Duodenal mucosa (tissue), 2 donors: ENCODE data around the gene LYZL4.

Experiments used
- H3K27ac ChIP-seq: one replicate; pipeline ENCODE4 v1.7.0; 2013; ENCODE audit warnings: low read depth, low read length
- H3K27me3 ChIP-seq, 2 donors: one replicate each; pipeline ENCODE4 v1.7.0; 2013; ENCODE audit warnings: low read length in 2 of 2, control low read depth in 1 of 2; ENCODE audit not compliant: insufficient read depth in 2 of 2, control insufficient read depth in 1 of 2
- H3K36me3 ChIP-seq, 2 donors: one replicate each; pipeline ENCODE4 v1.7.0; 2013; ENCODE audit warnings: low read length in 2 of 2, control low read depth in 1 of 2; ENCODE audit not compliant: insufficient read depth in 2 of 2, control insufficient read depth in 1 of 2
- H3K4me1 ChIP-seq, 2 donors: one replicate each; pipeline ENCODE4 v1.7.0; 2013; ENCODE audit warnings: low read length in 2 of 2, control low read depth in 1 of 2; ENCODE audit not compliant: insufficient read depth in 2 of 2, control insufficient read depth in 1 of 2
- H3K4me3 ChIP-seq, 2 donors: one replicate each; pipeline ENCODE4 v1.7.0; 2013; ENCODE audit warnings: low read length in 2 of 2, low read depth in 1 of 2
- H3K9ac ChIP-seq, 2 donors: one replicate each; pipeline ENCODE4 v1.7.0; 2013; ENCODE audit warnings: low read length in 2 of 2, low read depth in 1 of 2
- H3K9me3 ChIP-seq, 2 donors: one replicate each; pipeline ENCODE4 v1.7.0; 2013; ENCODE audit warnings: low read length in 2 of 2, control low read depth in 1 of 2; ENCODE audit not compliant: control insufficient read depth in 1 of 2

LYZL4 gene, protein sequence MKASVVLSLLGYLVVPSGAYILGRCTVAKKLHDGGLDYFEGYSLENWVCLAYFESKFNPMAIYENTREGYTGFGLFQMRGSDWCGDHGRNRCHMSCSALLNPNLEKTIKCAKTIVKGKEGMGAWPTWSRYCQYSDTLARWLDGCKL

GRCh38 chr3:42410370-42411131, at the start of gene LYZL4:
LYZL4 (minus strand) TSS chr3:42410610; CDS start chr3:42407251, 3,359 bp downstream.
- Histone ChIP-seq H3K9me3 (no peaks in the 10 kb centered on the region), H3K4me1 (no peaks in the 10 kb centered on the region), H3K36me3 (no peaks in the 10 kb centered on the region), H3K9ac (no peak within 1 kb of the TSS), H3K4me3 (no peak within 1 kb of the TSS), H3K27ac (no peak within 1 kb of the TSS), H3K27me3 (no peaks in the 10 kb centered on the region)

- Histone ChIP-seq H3K4me3 (no peak overlapping the region), H3K4me1 (peaks cover 5 to 17% of the 10 kb centered on the region in 2 donors), H3K27ac (no peak overlapping the region), H3K9ac (no peak overlapping the region), H3K36me3 (no peaks in the 10 kb centered on the region), H3K9me3 (peaks cover 2 to 10% of the 10 kb centered on the region in 2 donors), H3K27me3 (no peaks in the 10 kb centered on the region)
Observed at GRCh38 chr3:42459151-42459550, 48.7 kb upstream of the LYZL4 start.

GRCh38 chr3:42456211-42456610, 45.8 kb upstream of the LYZL4 start:
- Histone ChIP-seq H3K27ac (no peak overlapping the region), H3K9me3 (peaks cover 0 to 7% of the 10 kb centered on the region in 2 donors), H3K9ac (no peak overlapping the region), H3K4me1 (peaks cover 5 to 23% of the 10 kb centered on the region in 2 donors), H3K27me3 (no peaks in the 10 kb centered on the region), H3K4me3 (no peak overlapping the region), H3K36me3 (no peaks in the 10 kb centered on the region)

GRCh38 chr3:42451546-42452230, 41.3 kb upstream of the LYZL4 start:
- no peak overlapping the region for H3K9ac ChIP-seq
- H3K9me3 ChIP-seq: peaks cover 0 to 7% of the 10 kb centered on the region in 2 donors
- H3K36me3 ChIP-seq: no peaks in the 10 kb centered on the region
- H3K27me3 ChIP-seq: no peaks in the 10 kb centered on the region
- H3K4me1 ChIP-seq: peaks cover 0 to 16% of the 10 kb centered on the region in 2 donors
- H3K27ac ChIP-seq: no peak overlapping the region
- no peak overlapping the region for H3K4me3 ChIP-seq

DNA sequence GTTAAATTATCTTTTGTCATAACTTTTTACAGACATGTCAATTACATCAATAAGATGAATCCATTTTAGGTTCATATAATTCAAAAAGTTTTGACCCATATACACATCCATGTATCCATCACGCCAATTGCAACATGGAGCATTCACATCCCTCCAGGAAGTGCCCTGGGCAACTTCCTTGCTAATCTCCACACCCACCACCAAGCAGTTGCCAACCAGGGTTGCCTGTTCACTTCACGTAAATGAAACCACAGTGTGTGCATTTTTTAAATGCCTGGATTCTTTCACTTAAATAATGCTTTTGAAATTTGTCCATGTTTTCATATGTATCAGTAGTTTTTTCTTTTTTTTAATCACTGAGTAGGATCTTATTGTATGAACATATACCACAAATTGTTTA, 40.7 kb upstream of the LYZL4 start:
- no peaks in the 10 kb centered on the region for H3K36me3 ChIP-seq
- no peaks in the 10 kb centered on the region for H3K27me3 ChIP-seq
- peaks cover 0 to 7% of the 10 kb centered on the region in 2 donors for H3K9me3 ChIP-seq
- H3K9ac ChIP-seq: no peak overlapping the region
- H3K4me3 ChIP-seq: no peak overlapping the region
- H3K27ac ChIP-seq: no peak overlapping the region
- H3K4me1 ChIP-seq: peaks cover 0 to 16% of the 10 kb centered on the region in 2 donors

- Histone ChIP-seq H3K4me1 (peaks cover 0 to 16% of the 10 kb centered on the region in 2 donors), H3K36me3 (no peaks in the 10 kb centered on the region), H3K9me3 (peaks cover 0 to 7% of the 10 kb centered on the region in 2 donors), H3K27me3 (no peaks in the 10 kb centered on the region), H3K4me3 (no peak overlapping the region), H3K27ac (no peak overlapping the region), H3K9ac (no peak overlapping the region)
Observed at GRCh38 chr3:42450567-42450966, 40.2 kb upstream of the LYZL4 start.

DNA sequence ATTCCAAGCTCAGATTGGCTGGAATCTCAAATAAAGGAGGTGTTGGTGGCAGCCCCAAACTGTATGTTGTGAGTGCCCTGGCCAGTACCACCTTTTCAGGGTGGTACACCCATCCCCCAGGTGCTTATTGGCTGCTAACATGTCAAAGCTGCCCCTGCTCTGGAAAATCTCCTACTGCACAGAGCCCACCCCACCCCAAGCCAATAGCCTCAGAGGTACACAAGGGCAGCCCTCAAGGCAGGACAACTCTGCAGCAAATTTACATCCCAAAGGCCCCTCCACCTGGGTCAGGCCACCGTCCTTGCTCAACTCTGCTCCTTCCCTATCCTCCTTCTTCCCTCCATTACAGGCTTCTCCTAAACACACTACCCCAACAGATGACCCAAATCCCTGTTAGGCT, 37.1 kb upstream of the LYZL4 start:
- Histone ChIP-seq H3K4me3 (no peak overlapping the region), H3K4me1 (peaks cover under 1 to 6% of the 10 kb centered on the region in 2 donors), H3K9me3 (no peaks in the 10 kb centered on the region), H3K27ac (no peak overlapping the region), H3K27me3 (no peaks in the 10 kb centered on the region), H3K9ac (no peak overlapping the region), H3K36me3 (no peaks in the 10 kb centered on the region)

GRCh38 chr3:42446111-42447050, 36.0 kb upstream of the LYZL4 start:
- no peak overlapping the region for H3K9ac ChIP-seq
- H3K27me3 ChIP-seq: no peaks in the 10 kb centered on the region
- peaks cover under 1 to 8% of the 10 kb centered on the region in 2 donors for H3K4me1 ChIP-seq
- no peaks in the 10 kb centered on the region for H3K36me3 ChIP-seq
- H3K9me3 ChIP-seq: no peaks in the 10 kb centered on the region
- H3K27ac ChIP-seq: no peak overlapping the region
- no peak overlapping the region for H3K4me3 ChIP-seq

- Histone ChIP-seq H3K9ac (no peak overlapping the region), H3K27ac (no peak overlapping the region), H3K4me1 (peaks cover 0 to 8% of the 10 kb centered on the region in 2 donors), H3K36me3 (no peaks in the 10 kb centered on the region), H3K9me3 (no peaks in the 10 kb centered on the region), H3K27me3 (no peaks in the 10 kb centered on the region), H3K4me3 (no peak overlapping the region)
Observed at GRCh38 chr3:42443819-42444436, 33.5 kb upstream of the LYZL4 start.
